Mesothelial cell of epicardium (in vitro differentiated cells): ENCODE measurements around the gene GNGT1. TPM values are rescaled to one million over a fixed set of nuclear protein-coding genes. Genes with fewer than 3 reads are reported as not detected.

Experiments used
- DNase-seq, 2 experiments: peaks; one replicate each; pipeline ENCODE4 v3.0.0; 2021; ENCODE audit warnings: low spot score in 2 of 2; ENCODE audit not compliant: unreplicated experiment in 2 of 2
- H3K27ac Mint-ChIP-seq: 2 replicates; pipeline ENCODE4 v1.8.0; 2021; ENCODE audit warnings: mixed read lengths
- H3K27me3 Mint-ChIP-seq: 2 replicates; pipeline ENCODE4 v1.8.0; 2021; ENCODE audit warnings: low read depth, mixed read lengths
- H3K36me3 Mint-ChIP-seq: 2 replicates; pipeline ENCODE4 v1.8.0; 2021; ENCODE audit warnings: mixed read lengths
- H3K4me1 Mint-ChIP-seq: 2 replicates; pipeline ENCODE4 v1.8.0; 2021; ENCODE audit warnings: mixed read lengths
- H3K4me3 Mint-ChIP-seq: 2 replicates; pipeline ENCODE4 v1.8.0; 2021; ENCODE audit warnings: mild to moderate bottlenecking, moderate library complexity, mixed read lengths
- H3K9me3 Mint-ChIP-seq: 2 replicates; pipeline ENCODE4 v1.8.0; 2021; ENCODE audit warnings: mixed read lengths
- CTCF ChIP-seq: fragments of 200-600 bp; sonication (generic); IDR thresholded peaks from one replicate; pipeline ENCODE4 v1.5.0; 2021; ENCODE audit warnings: antibody characterized with exemption; ENCODE audit not compliant: unreplicated experiment
- total RNA-seq: library from RNA; stranded (reverse); gene quantifications from 3 replicates; pipeline ENCODE4 v1.2.1, GENCODE V29; 2021

Gene GNGT1
- total RNA-seq, 1 donor from 2014 or later, result not detected

- Mint-ChIP-seq H3K36me3 (peaks cover 6% of the 10 kb centered on the region), H3K27ac (no peak overlapping the region), H3K4me3 (no peak overlapping the region), H3K4me1 (peaks cover 9% of the 10 kb centered on the region), H3K9me3 (no peaks in the 10 kb centered on the region), H3K27me3 (peaks cover 2% of the 10 kb centered on the region)
- TF ChIP-seq CTCF, result no peak
- no peak for DNase-seq
Measured at GRCh38 chr7:93926800-93927199, 20.4 kb downstream of the GNGT1 start.

- Mint-ChIP-seq H3K27me3 (no peaks in the 10 kb centered on the region), H3K9me3 (no peaks in the 10 kb centered on the region), H3K4me3 (no peak overlapping the region), H3K27ac (no peak overlapping the region), H3K4me1 (peaks cover 8% of the 10 kb centered on the region), H3K36me3 (peaks cover 6% of the 10 kb centered on the region)
- TF ChIP-seq CTCF, result no peak
- no peak for DNase-seq
Measured at GRCh38 chr7:93927585-93927984, 21.2 kb downstream of the GNGT1 start.

GRCh38 chr7:93931655-93932054, 25.3 kb downstream of the GNGT1 start:
- H3K36me3 Mint-ChIP-seq, result peaks cover 1% of the 10 kb centered on the region

GRCh38 chr7:93933156-93933555, 26.8 kb downstream of the GNGT1 start:
- no peak overlapping the region for H3K27ac Mint-ChIP-seq
- no peaks in the 10 kb centered on the region for H3K36me3 Mint-ChIP-seq
- TF ChIP-seq CTCF, result no peak
- peaks cover 3% of the 10 kb centered on the region for H3K27me3 Mint-ChIP-seq
- no peak overlapping the region for H3K4me3 Mint-ChIP-seq
- DNase-seq, result no peak
- peaks cover 8% of the 10 kb centered on the region for H3K4me1 Mint-ChIP-seq
- H3K9me3 Mint-ChIP-seq, result no peaks in the 10 kb centered on the region

More at GRCh38 chr7:93931655-93932054, 25.3 kb downstream of the GNGT1 start:
- DNase-seq, result no peak
- no peak for TF ChIP-seq CTCF
- Mint-ChIP-seq H3K4me1 (peaks cover 8% of the 10 kb centered on the region), H3K27me3 (no peaks in the 10 kb centered on the region), H3K27ac (no peak overlapping the region), H3K9me3 (no peaks in the 10 kb centered on the region), H3K4me3 (no peak overlapping the region)

- Mint-ChIP-seq H3K27ac (no peak overlapping the region), H3K4me3 (no peak overlapping the region), H3K36me3 (no peaks in the 10 kb centered on the region)
Measured at GRCh38 chr7:93935102-93935501, 28.7 kb downstream of the GNGT1 start.

More at GRCh38 chr7:93935102-93935501, 28.7 kb downstream of the GNGT1 start:
- Mint-ChIP-seq H3K9me3 (no peaks in the 10 kb centered on the region), H3K27me3 (peaks cover 7% of the 10 kb centered on the region), H3K4me1 (peaks cover 8% of the 10 kb centered on the region)
- DNase-seq, result no peak
- TF ChIP-seq CTCF, result no peak
